H1 (cell line): ENCODE measurements around the gene TMEM131L. TPM values are rescaled to one million over a fixed set of nuclear protein-coding genes. Genes with fewer than 3 reads are reported as not detected.

Experiments used
- BCL11A ChIP-seq, 2 experiments: IDR thresholded peaks; one replicate each; pipeline ENCODE4 v1.6.1; 2011; ENCODE audit warnings: low read depth in 2 of 2, low read length in 2 of 2, mild to moderate bottlenecking in 2 of 2
- BRCA1 ChIP-seq: IDR thresholded peaks from 2 replicates; pipeline ENCODE4 v1.6.1; 2012; ENCODE audit warnings: low read depth, low read length, improper control_type of control experiment
- EGR1 ChIP-seq: IDR thresholded peaks from 2 replicates; pipeline ENCODE4 v1.6.1; 2011; ENCODE audit warnings: low read depth, low read length, borderline replicate concordance
- SP2 ChIP-seq: IDR thresholded peaks from 2 replicates; pipeline ENCODE4 v1.6.1; 2012; ENCODE audit warnings: mild to moderate bottlenecking, low read length, inconsistent platforms
- SP4 ChIP-seq: IDR thresholded peaks from 2 replicates; pipeline ENCODE4 v1.6.1; 2012; ENCODE audit warnings: low read length, inconsistent platforms
- TAF7 ChIP-seq: optimal IDR thresholded peaks from 2 replicates; pipeline ENCODE3; 2011; ENCODE audit warnings: low read depth, mild to moderate bottlenecking, inconsistent platforms, low read length, moderate library complexity, borderline replicate concordance
- polyA plus RNA-seq, 7 experiments: library from polyadenylated mRNA; depleted of rRNA in 3 of 7; stranded (reverse) in 5 of 7; unstranded in 2 of 7; fragments of >200 nt in 5 of 7; fragments of 200-250 nt in 2 of 7; gene quantifications; 1 replicate in 5 of 7; 2 replicates in 1 of 7; 4 replicates in 1 of 7; pipeline versions ENCODE4 v1.2.1 to v1.2.3, GENCODE V29; 2011 to 2013; ENCODE audit warnings: missing spikeins in 2 of 7, mixed read lengths in 2 of 7
- total RNA-seq: library from RNA; stranded (reverse); fragmentation: NEBNext Ultra II Directional; extraction: Animal tissue kit (Norgen Biotek cat#: 25700); gene quantifications from 2 replicates; pipeline ENCODE4 v1.2.1, GENCODE V29; 2021
- TF ChIP-seq, protein P1 (sequence below): IDR thresholded peaks from 2 replicates; pipeline ENCODE4 v1.6.1; 2011; ENCODE audit warnings: low read depth, mild to moderate bottlenecking, low read length; ENCODE audit not compliant: insufficient read depth
- TF ChIP-seq, protein P2 (sequence below): IDR thresholded peaks from 2 replicates; pipeline ENCODE4 v1.6.1; 2012; ENCODE audit warnings: inconsistent platforms
- TF ChIP-seq, protein P3 (sequence below): fragments of 300-600 bp; sonication (generic); IDR thresholded peaks from 2 replicates; pipeline ENCODE4 v1.7.1; 2012; ENCODE audit warnings: low read length, moderate library complexity, mild to moderate bottlenecking, inconsistent platforms; ENCODE audit not compliant: insufficient replicate concordance
- TF ChIP-seq, protein P4 (sequence below): IDR thresholded peaks from 2 replicates; pipeline ENCODE4 v1.6.1; 2012; ENCODE audit warnings: inconsistent platforms

Gene TMEM131L
- total and polyA plus RNA-seq, 2 of the 8 experiments (the other 6 are each of a cell fraction or from before 2014, with no cell fraction given) = 14.3 to 26.1 TPM

DNA sequence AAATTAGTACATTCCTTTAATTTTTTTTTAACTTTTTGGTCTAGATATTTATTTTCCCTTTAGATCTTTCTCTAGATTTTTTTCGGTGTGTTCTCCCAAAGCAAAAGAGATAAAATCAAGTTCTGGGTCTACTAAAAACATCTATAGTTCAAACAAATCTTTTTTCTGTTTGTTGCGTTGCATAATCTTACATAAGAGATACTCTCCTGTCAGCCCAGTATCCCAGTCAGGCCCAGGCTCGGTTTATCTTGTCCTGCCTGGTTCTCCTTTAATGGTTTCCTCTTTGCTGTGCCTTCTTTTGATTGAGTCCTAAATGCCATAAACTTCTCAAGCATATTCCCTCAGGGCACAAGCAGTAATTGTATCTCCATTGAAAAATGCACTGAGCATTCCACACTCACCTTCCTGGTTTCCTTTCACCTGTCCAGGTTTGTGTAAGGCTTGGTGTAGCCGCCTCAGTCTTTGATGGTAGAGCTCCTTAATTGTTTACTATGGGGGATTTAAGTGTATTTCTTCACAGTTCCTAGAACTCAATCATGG, 104.9 kb downstream of the TMEM131L start (continued):
- TF ChIP-seq, protein P1, sequence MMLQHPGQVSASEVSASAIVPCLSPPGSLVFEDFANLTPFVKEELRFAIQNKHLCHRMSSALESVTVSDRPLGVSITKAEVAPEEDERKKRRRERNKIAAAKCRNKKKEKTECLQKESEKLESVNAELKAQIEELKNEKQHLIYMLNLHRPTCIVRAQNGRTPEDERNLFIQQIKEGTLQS = no peak
- TF ChIP-seq, protein P2, sequence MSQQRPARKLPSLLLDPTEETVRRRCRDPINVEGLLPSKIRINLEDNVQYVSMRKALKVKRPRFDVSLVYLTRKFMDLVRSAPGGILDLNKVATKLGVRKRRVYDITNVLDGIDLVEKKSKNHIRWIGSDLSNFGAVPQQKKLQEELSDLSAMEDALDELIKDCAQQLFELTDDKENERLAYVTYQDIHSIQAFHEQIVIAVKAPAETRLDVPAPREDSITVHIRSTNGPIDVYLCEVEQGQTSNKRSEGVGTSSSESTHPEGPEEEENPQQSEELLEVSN = no peak
- TF ChIP-seq SP4 = no peak
- no peak for TF ChIP-seq SP2
- TF ChIP-seq BCL11A (IDR thresholded peaks at IDR 0.05; ENCODE audit: low read depth in 2 of 2, low read length in 2 of 2) = no peak
- TF ChIP-seq, protein P3, sequence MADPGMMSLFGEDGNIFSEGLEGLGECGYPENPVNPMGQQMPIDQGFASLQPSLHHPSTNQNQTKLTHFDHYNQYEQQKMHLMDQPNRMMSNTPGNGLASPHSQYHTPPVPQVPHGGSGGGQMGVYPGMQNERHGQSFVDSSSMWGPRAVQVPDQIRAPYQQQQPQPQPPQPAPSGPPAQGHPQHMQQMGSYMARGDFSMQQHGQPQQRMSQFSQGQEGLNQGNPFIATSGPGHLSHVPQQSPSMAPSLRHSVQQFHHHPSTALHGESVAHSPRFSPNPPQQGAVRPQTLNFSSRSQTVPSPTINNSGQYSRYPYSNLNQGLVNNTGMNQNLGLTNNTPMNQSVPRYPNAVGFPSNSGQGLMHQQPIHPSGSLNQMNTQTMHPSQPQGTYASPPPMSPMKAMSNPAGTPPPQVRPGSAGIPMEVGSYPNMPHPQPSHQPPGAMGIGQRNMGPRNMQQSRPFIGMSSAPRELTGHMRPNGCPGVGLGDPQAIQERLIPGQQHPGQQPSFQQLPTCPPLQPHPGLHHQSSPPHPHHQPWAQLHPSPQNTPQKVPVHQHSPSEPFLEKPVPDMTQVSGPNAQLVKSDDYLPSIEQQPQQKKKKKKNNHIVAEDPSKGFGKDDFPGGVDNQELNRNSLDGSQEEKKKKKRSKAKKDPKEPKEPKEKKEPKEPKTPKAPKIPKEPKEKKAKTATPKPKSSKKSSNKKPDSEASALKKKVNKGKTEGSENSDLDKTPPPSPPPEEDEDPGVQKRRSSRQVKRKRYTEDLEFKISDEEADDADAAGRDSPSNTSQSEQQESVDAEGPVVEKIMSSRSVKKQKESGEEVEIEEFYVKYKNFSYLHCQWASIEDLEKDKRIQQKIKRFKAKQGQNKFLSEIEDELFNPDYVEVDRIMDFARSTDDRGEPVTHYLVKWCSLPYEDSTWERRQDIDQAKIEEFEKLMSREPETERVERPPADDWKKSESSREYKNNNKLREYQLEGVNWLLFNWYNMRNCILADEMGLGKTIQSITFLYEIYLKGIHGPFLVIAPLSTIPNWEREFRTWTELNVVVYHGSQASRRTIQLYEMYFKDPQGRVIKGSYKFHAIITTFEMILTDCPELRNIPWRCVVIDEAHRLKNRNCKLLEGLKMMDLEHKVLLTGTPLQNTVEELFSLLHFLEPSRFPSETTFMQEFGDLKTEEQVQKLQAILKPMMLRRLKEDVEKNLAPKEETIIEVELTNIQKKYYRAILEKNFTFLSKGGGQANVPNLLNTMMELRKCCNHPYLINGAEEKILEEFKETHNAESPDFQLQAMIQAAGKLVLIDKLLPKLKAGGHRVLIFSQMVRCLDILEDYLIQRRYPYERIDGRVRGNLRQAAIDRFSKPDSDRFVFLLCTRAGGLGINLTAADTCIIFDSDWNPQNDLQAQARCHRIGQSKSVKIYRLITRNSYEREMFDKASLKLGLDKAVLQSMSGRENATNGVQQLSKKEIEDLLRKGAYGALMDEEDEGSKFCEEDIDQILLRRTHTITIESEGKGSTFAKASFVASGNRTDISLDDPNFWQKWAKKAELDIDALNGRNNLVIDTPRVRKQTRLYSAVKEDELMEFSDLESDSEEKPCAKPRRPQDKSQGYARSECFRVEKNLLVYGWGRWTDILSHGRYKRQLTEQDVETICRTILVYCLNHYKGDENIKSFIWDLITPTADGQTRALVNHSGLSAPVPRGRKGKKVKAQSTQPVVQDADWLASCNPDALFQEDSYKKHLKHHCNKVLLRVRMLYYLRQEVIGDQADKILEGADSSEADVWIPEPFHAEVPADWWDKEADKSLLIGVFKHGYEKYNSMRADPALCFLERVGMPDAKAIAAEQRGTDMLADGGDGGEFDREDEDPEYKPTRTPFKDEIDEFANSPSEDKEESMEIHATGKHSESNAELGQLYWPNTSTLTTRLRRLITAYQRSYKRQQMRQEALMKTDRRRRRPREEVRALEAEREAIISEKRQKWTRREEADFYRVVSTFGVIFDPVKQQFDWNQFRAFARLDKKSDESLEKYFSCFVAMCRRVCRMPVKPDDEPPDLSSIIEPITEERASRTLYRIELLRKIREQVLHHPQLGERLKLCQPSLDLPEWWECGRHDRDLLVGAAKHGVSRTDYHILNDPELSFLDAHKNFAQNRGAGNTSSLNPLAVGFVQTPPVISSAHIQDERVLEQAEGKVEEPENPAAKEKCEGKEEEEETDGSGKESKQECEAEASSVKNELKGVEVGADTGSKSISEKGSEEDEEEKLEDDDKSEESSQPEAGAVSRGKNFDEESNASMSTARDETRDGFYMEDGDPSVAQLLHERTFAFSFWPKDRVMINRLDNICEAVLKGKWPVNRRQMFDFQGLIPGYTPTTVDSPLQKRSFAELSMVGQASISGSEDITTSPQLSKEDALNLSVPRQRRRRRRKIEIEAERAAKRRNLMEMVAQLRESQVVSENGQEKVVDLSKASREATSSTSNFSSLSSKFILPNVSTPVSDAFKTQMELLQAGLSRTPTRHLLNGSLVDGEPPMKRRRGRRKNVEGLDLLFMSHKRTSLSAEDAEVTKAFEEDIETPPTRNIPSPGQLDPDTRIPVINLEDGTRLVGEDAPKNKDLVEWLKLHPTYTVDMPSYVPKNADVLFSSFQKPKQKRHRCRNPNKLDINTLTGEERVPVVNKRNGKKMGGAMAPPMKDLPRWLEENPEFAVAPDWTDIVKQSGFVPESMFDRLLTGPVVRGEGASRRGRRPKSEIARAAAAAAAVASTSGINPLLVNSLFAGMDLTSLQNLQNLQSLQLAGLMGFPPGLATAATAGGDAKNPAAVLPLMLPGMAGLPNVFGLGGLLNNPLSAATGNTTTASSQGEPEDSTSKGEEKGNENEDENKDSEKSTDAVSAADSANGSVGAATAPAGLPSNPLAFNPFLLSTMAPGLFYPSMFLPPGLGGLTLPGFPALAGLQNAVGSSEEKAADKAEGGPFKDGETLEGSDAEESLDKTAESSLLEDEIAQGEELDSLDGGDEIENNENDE = no peak
- TF ChIP-seq BRCA1 = no peak
- no peak for TF ChIP-seq EGR1
- TF ChIP-seq, protein P4, sequence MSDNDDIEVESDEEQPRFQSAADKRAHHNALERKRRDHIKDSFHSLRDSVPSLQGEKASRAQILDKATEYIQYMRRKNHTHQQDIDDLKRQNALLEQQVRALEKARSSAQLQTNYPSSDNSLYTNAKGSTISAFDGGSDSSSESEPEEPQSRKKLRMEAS = no peak
- no peak for TF ChIP-seq TAF7
